SU-DHL-6 (cell line): ENCODE measurements around the gene OR6X1.

Experiments used
- CTCF ChIP-seq: fragments of 200-600 bp; sonication (generic); IDR thresholded peaks from one replicate; pipeline ENCODE4 v1.5.1; 2017; ENCODE audit warnings: antibody characterized with exemption, mild to moderate bottlenecking, low read length, moderate library complexity; ENCODE audit not compliant: insufficient read depth, poor library complexity, severe bottlenecking
- EZH2phosphoT487 ChIP-seq: fragments of 200-600 bp; sonication (generic), shearing (Covaris generic); conservative IDR thresholded peaks from 2 replicates; pipeline ENCODE4 v1.6.1; 2018; ENCODE audit warnings: mild to moderate bottlenecking, antibody characterized with exemption, low read length, moderate library complexity, mixed read lengths

- no peak for TF ChIP-seq CTCF
- no peak for TF ChIP-seq EZH2phosphoT487
Observed at GRCh38 chr11:123729602-123730001, 24.7 kb downstream of the OR6X1 start.
